Measurements from ENCODE around the gene ACE2. TPM values are rescaled to one million over a fixed set of nuclear protein-coding genes. Genes with fewer than 3 reads are reported as not detected.

The ACE2 gene
- total RNA-seq, 1 experiment from 2014 or later = 1.8 TPM

DNA sequence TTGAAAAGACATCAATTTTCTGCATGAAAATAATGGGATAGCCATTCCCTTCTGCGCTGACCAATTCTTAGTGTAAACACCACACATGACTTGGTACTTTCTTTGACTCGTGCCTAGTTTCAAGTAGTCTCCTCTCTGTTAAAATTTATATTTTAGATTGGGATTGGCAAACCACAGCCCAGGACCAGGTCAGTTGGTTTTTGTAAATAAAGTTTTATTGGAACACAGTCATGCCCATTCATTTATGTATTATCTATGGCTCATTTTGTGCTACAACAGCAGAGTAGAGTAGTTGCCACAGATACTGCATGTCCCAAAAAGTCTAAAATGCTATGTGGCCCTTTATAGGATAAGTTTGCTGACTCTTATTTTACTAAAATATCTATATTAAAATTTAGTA is 53.4 kb downstream of the ACE2 start:
- Histone ChIP-seq H3K36me3 (ENCODE audit: control insufficient read depth, insufficient read depth, low read length) (no peaks in the 10 kb centered on the region), H3K4me1 (no peaks in the 10 kb centered on the region), H3K9me3 (no peaks in the 10 kb centered on the region), H3K4me3 (ENCODE audit: low read depth, low read length) (no peak overlapping the region), H3K27me3 (replicated peaks; ENCODE audit: control insufficient read depth, insufficient read depth, low read length) (no peaks in the 10 kb centered on the region)
- CTCF ChIA-PET = no interaction called here
- Mint-ChIP-seq H3K36me3 (ENCODE audit: insufficient read depth, unreplicated experiment) (no peaks in the 10 kb centered on the region), H3K27me3 (ENCODE audit: insufficient read depth, unreplicated experiment) (no peaks in the 10 kb centered on the region), H3K27ac (ENCODE audit: unreplicated experiment) (no peak overlapping the region), H3K4me3 (ENCODE audit: unreplicated experiment) (no peak overlapping the region), H3K4me1 (ENCODE audit: low read depth, unreplicated experiment) (no peaks in the 10 kb centered on the region), H3K9me3 (ENCODE audit: unreplicated experiment) (no peaks in the 10 kb centered on the region)
- POLR2A ChIA-PET = no interaction called here
- DNase-seq = no peak
- BruUV-seq (replicated peaks) = no TSS peak
- intact Hi-C loops (cut with micrococcal nuclease; ENCODE audit: unreplicated experiment) = no loop called here
- no peak for TF ChIP-seq CTCF (IDR thresholded peaks at IDR 0.05; ENCODE audit: insufficient read depth in 1 of 2, low read depth in 1 of 2, low read length in 1 of 2, severe bottlenecking in 1 of 2, unreplicated experiment in 1 of 2)

GRCh38 chrX:15546745-15547144 is 54.0 kb downstream of the ACE2 start:
- H3K27me3 ChIP-seq (replicated peaks; ENCODE audit: control insufficient read depth, insufficient read depth, low read length) = no peaks in the 10 kb centered on the region
- no peaks in the 10 kb centered on the region for H3K27me3 Mint-ChIP-seq (ENCODE audit: insufficient read depth, unreplicated experiment)
- TF ChIP-seq CTCF (IDR thresholded peaks at IDR 0.05; ENCODE audit: insufficient read depth in 1 of 2, low read depth in 1 of 2, low read length in 1 of 2, severe bottlenecking in 1 of 2, unreplicated experiment in 1 of 2) = no peak
- H3K4me1 Mint-ChIP-seq (ENCODE audit: low read depth, unreplicated experiment) = no peaks in the 10 kb centered on the region
- POLR2A ChIA-PET = no interaction called here
- no peaks in the 10 kb centered on the region for H3K36me3 ChIP-seq (ENCODE audit: control insufficient read depth, insufficient read depth, low read length)
- H3K4me3 Mint-ChIP-seq (ENCODE audit: unreplicated experiment) = no peak overlapping the region
- CTCF ChIA-PET = no interaction called here
- no peak overlapping the region for H3K4me3 ChIP-seq (ENCODE audit: low read depth, low read length)
- H3K4me1 ChIP-seq = no peaks in the 10 kb centered on the region
- BruUV-seq (replicated peaks) = no TSS peak
- intact Hi-C loops (cut with micrococcal nuclease; ENCODE audit: unreplicated experiment) = no loop called here
- no peaks in the 10 kb centered on the region for H3K36me3 Mint-ChIP-seq (ENCODE audit: insufficient read depth, unreplicated experiment)
- H3K9me3 Mint-ChIP-seq (ENCODE audit: unreplicated experiment) = no peaks in the 10 kb centered on the region
- DNase-seq = no peak
- no peaks in the 10 kb centered on the region for H3K9me3 ChIP-seq
- H3K27ac Mint-ChIP-seq (ENCODE audit: unreplicated experiment) = no peak overlapping the region

DNA sequence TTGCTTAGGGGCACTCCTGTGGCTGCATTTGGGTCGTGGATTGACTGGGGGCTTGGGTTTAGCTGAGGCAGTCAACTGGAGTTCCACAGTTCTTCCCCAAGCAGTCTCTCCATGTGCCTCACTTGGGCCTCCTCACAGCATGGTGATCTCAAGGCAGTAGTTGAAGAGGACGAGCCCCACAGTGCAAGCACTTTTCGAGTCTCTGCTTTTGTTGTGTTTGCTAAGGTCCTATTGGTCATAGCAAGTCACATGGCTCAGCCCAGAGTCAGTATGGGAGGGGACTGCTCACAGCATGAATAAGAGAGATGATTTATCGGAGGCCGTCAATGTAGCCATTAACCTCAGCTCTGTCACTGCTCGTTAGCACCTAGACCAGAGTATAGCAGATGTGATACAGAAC is 70.4 kb downstream of the ACE2 start:
- Mint-ChIP-seq H3K36me3 (ENCODE audit: insufficient read depth, unreplicated experiment) (no peaks in the 10 kb centered on the region), H3K27me3 (ENCODE audit: insufficient read depth, unreplicated experiment) (no peaks in the 10 kb centered on the region), H3K4me1 (ENCODE audit: low read depth, unreplicated experiment) (no peaks in the 10 kb centered on the region), H3K9me3 (ENCODE audit: unreplicated experiment) (no peaks in the 10 kb centered on the region), H3K4me3 (ENCODE audit: unreplicated experiment) (no peak overlapping the region), H3K27ac (ENCODE audit: unreplicated experiment) (no peak overlapping the region)
- Histone ChIP-seq H3K4me3 (ENCODE audit: low read depth, low read length) (no peak overlapping the region), H3K36me3 (ENCODE audit: control insufficient read depth, insufficient read depth, low read length) (no peaks in the 10 kb centered on the region), H3K27me3 (replicated peaks; ENCODE audit: control insufficient read depth, insufficient read depth, low read length) (no peaks in the 10 kb centered on the region), H3K9me3 (no peaks in the 10 kb centered on the region), H3K4me1 (no peaks in the 10 kb centered on the region)
- DNase-seq = no peak
- intact Hi-C loops (cut with micrococcal nuclease; ENCODE audit: unreplicated experiment) = no loop called here
- no TSS peak for BruUV-seq (replicated peaks)
- POLR2A ChIA-PET = no interaction called here
- CTCF ChIA-PET = no interaction called here
- no peak for TF ChIP-seq CTCF (IDR thresholded peaks at IDR 0.05; ENCODE audit: insufficient read depth in 1 of 2, low read depth in 1 of 2, low read length in 1 of 2, severe bottlenecking in 1 of 2, unreplicated experiment in 1 of 2)
